ENCODE data around the gene BICD2.

- TF ChIP-seq PATZ1 (CRISPR knock-in tag; IDR thresholded peaks at IDR 0.05; ENCODE audit: borderline replicate concordance), result no peak
- TF ChIP-seq ZNF8 (CRISPR knock-in tag; IDR thresholded peaks at IDR 0.05), result no peak
- no peak for TF ChIP-seq RARB (CRISPR knock-in tag; IDR thresholded peaks at IDR 0.05)
- TF ChIP-seq CREB5 (CRISPR knock-in tag; IDR thresholded peaks at IDR 0.05; ENCODE audit: low read depth), result no peak
- no peak for TF ChIP-seq PPARA (CRISPR knock-in tag; IDR thresholded peaks at IDR 0.05; ENCODE audit: borderline replicate concordance)
- TF ChIP-seq TSHZ2 (CRISPR knock-in tag; IDR thresholded peaks at IDR 0.05), result no peak
- TF ChIP-seq ESRRG (CRISPR knock-in tag; IDR thresholded peaks at IDR 0.05), result no peak
- no peak for TF ChIP-seq TCF4 (CRISPR knock-in tag; IDR thresholded peaks at IDR 0.05; ENCODE audit: borderline replicate concordance)
- TF ChIP-seq POU6F1 (CRISPR knock-in tag; IDR thresholded peaks at IDR 0.05; ENCODE audit: borderline replicate concordance, low read depth), result no peak
These were observed 30.4 kb upstream of the BICD2 start for GRCh38 chr9:92795000-92795399.

Measured in SK-N-SH treated with all-trans-retinoic acid at 6 μM for 48 hours (cell line).